Endodermal cell (in vitro differentiated cells): ENCODE results near the gene PGD. TPM values are rescaled to one million over a fixed set of nuclear protein-coding genes. Genes with fewer than 3 reads are reported as not detected.

ENCODE experiments used
- DNase-seq: peaks from one replicate; pipeline ENCODE4 v3.0.0-alpha.2; 2017
- H3K27ac ChIP-seq: 2 replicates; pipeline ENCODE4 v1.5.1; 2013; ENCODE audit warnings: mild to moderate bottlenecking, low read depth, low read length, moderate library complexity
- H3K27me3 ChIP-seq: 2 replicates; pipeline ENCODE4 v1.6.1; 2013; ENCODE audit warnings: mild to moderate bottlenecking, low read length, moderate library complexity; ENCODE audit not compliant: insufficient read depth, control insufficient read depth, poor library complexity, severe bottlenecking
- H3K36me3 ChIP-seq: 2 replicates; pipeline ENCODE4 v1.7.0; 2013; ENCODE audit warnings: mild to moderate bottlenecking, low read length, moderate library complexity; ENCODE audit not compliant: control insufficient read depth, insufficient read depth
- H3K4me1 ChIP-seq: one replicate; pipeline ENCODE4 v1.7.0; 2013; ENCODE audit warnings: low read length; ENCODE audit not compliant: control insufficient read depth, insufficient read depth
- H3K4me3 ChIP-seq: 2 replicates; pipeline ENCODE4 v1.5.1; 2013; ENCODE audit warnings: mild to moderate bottlenecking, low read length, moderate library complexity
- H3K9ac ChIP-seq: 2 replicates; pipeline ENCODE4 v1.6.1; 2013; ENCODE audit warnings: mild to moderate bottlenecking, low read length, moderate library complexity; ENCODE audit not compliant: poor library complexity, severe bottlenecking; ENCODE audit errors: extremely low read depth
- H3K9me3 ChIP-seq: 2 replicates; pipeline ENCODE4 v1.6.1; 2013; ENCODE audit warnings: mild to moderate bottlenecking, low read length, moderate library complexity; ENCODE audit not compliant: control insufficient read depth
- H3K27ac Mint-ChIP-seq: 2 replicates; pipeline ENCODE4 v1.8.0; 2020; ENCODE audit warnings: mixed read lengths
- H3K27me3 Mint-ChIP-seq: 2 replicates; pipeline ENCODE4 v1.8.0; 2021; ENCODE audit warnings: mild to moderate bottlenecking, mixed read lengths; ENCODE audit not compliant: insufficient read depth
- H3K36me3 Mint-ChIP-seq: 2 replicates; pipeline ENCODE4 v1.8.0; 2020; ENCODE audit warnings: low read depth, mixed read lengths
- H3K4me1 Mint-ChIP-seq: 2 replicates; pipeline ENCODE4 v1.8.0; 2020; ENCODE audit warnings: mixed read lengths
- H3K4me3 Mint-ChIP-seq: 2 replicates; pipeline ENCODE4 v1.8.0; 2020; ENCODE audit warnings: mild to moderate bottlenecking, moderate library complexity, mixed read lengths
- H3K9me3 Mint-ChIP-seq: 2 replicates; pipeline ENCODE4 v1.8.0; 2020; ENCODE audit warnings: mild to moderate bottlenecking, mixed read lengths
- CTCF ChIP-seq: fragments of 200-600 bp; sonication (generic); conservative IDR thresholded peaks from 2 replicates; pipeline ENCODE4 v1.5.0; 2021; ENCODE audit warnings: antibody characterized with exemption, mild to moderate bottlenecking
- WGBS, 2 experiments: methylation state at CpG; one replicate each; pipeline versions ENCODE4 v1.1.5 to v1.1.7; 2013; ENCODE audit warnings: missing lambda C conversion rate in 2 of 2, mixed read lengths in 1 of 2; ENCODE audit not compliant: insufficient coverage in 1 of 2, insufficient read length in 1 of 2; 5-methylcytosine and 5-hydroxymethylcytosine counted together
- total RNA-seq, 2 donors: library from RNA; stranded (reverse); fragmentation: NEBNext Ultra II Directional in 1 of 2; extraction: Animal tissue kit (Norgen Biotek cat#: 25700) in 1 of 2; gene quantifications; 2 replicates in 1 of 2; 3 replicates in 1 of 2; pipeline ENCODE4 v1.2.1, GENCODE V29; 2021

PGD gene
- total RNA-seq, 2 donors from 2014 or later, result 198 to 217 TPM

DNA sequence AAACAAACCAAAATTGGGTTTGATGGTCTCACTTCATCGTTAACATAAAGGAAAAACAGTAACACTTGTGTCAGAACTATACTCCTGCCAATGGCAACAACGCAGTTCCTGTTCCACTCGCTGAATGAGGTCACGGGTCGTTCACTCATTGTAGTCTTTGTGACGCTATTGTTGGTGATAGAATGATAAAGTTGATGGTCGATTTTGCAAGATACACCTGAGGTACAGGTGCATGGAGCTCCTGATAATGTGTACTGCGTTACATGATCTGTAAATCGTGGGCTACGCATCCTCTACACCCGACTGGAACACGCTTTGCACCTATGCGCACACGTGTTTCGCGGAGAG, 31.0 kb downstream of the PGD start:
- Mint-ChIP-seq H3K36me3 (peaks cover 5% of the 10 kb centered on the region), H3K27ac (no peak overlapping the region), H3K9me3 (no peaks in the 10 kb centered on the region), H3K27me3 (peaks cover 2% of the 10 kb centered on the region), H3K4me3 (peak overlapping the region; percentile 83), H3K4me1 (peaks cover 18% of the 10 kb centered on the region)
- H3K36me3 ChIP-seq, result no peaks in the 10 kb centered on the region
- H3K4me3 ChIP-seq, result peak overlapping the region; percentile 95
- no peaks in the 10 kb centered on the region for H3K27me3 ChIP-seq
- no peak overlapping the region for H3K27ac ChIP-seq
- H3K9ac ChIP-seq, result peak overlapping the region; percentile 82
- no peaks in the 10 kb centered on the region for H3K9me3 ChIP-seq
- DNase-seq, result no peak
- no peak for TF ChIP-seq CTCF
- WGBS, 2 experiments, result 43 to 50% methylated on average over 14 to 16 of the region's 16 CpGs
- H3K4me1 ChIP-seq, result no peaks in the 10 kb centered on the region

DNA sequence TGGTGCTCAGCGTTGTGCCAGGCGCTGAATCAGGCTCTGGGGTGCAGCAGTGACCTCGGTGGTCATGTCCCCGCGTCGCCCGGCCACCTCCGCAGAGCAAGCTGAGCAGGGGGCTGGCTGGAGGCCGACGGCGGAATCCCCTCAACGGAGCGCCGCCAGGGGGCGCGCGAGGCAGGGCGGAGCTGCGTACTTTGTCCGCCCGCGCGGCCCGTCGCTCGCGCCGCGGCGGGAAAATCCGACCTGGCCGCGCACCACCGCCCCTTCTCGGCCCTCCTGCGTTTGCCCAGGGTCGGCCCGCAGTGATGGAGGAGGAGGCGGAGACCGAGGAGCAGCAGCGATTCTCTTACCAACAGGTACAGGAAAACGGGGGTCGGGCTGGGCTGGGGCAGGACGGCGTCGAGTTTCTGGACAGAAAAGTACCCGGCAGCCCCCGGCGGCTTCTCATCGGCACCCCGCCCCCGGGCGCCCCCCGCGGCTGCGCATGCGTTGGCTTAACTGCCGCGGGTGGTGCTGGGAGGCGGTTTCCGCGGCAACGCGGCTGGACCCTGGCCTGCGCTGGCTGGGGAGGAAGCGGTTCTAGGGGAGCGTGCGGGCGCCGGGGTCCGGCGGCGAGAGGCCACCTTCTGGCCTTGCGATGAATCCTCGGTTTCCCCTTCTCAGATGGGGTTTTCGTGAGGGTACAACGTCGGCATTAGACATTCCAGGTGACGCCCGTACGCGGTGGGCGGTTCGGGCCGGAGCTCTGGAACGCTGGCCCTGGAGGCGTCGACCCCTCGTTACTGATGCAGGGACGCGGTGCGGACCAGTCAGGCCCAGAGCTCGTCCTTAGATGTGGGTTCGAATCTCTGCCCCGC, 31.6 kb downstream of the PGD start, which contains the start of gene CENPS:
CENPS (plus strand) TSS at position 218 of the 854 bp plus-strand sequence; CDS start at position 303, 85 bp downstream.
- H3K27me3 Mint-ChIP-seq, result peaks cover 2% of the 10 kb centered on the region
- H3K36me3 Mint-ChIP-seq, result peaks cover 5% of the 10 kb centered on the region
- Histone ChIP-seq H3K36me3 (no peaks in the 10 kb centered on the region), H3K4me1 (no peaks in the 10 kb centered on the region), H3K4me3 (peak within 1 kb of the TSS; percentile 95), H3K9ac (peak within 1 kb of the TSS; percentile 82), H3K27me3 (no peaks in the 10 kb centered on the region), H3K27ac (peak within 1 kb of the TSS; percentile 95), H3K9me3 (no peaks in the 10 kb centered on the region)
- 0 to 1% methylated on average over 44 to 95 of the region's 95 CpGs for WGBS, 2 experiments
- H3K4me1 Mint-ChIP-seq, result peaks cover 15% of the 10 kb centered on the region
- no peaks in the 10 kb centered on the region for H3K9me3 Mint-ChIP-seq
- peak within 1 kb of the TSS; percentile 83 for H3K4me3 Mint-ChIP-seq
- TF ChIP-seq CTCF, result peak; percentile 98
- peak; percentile 96 for DNase-seq
- peak within 1 kb of the TSS; percentile 95 for H3K27ac Mint-ChIP-seq

- Histone ChIP-seq H3K27ac (peak overlapping the region; percentile 95), H3K9me3 (no peaks in the 10 kb centered on the region), H3K9ac (peak overlapping the region; percentile 82), H3K4me1 (no peaks in the 10 kb centered on the region), H3K4me3 (peak overlapping the region; percentile 95), H3K36me3 (no peaks in the 10 kb centered on the region), H3K27me3 (no peaks in the 10 kb centered on the region)
- peak overlapping the region; percentile 94 for H3K27ac Mint-ChIP-seq
- peaks cover 12% of the 10 kb centered on the region for H3K4me1 Mint-ChIP-seq
- peaks cover 2% of the 10 kb centered on the region for H3K36me3 Mint-ChIP-seq
- peak overlapping the region; percentile 83 for H3K4me3 Mint-ChIP-seq
- peaks cover 2% of the 10 kb centered on the region for H3K27me3 Mint-ChIP-seq
- H3K9me3 Mint-ChIP-seq, result no peaks in the 10 kb centered on the region
- WGBS, 2 experiments, result 18 to 34% methylated on average over 24 to 30 of the region's 30 CpGs
- no peak for DNase-seq
- TF ChIP-seq CTCF, result no peak
Observed at GRCh38 chr1:10431070-10431730, 32.3 kb downstream of the PGD start.
